Brain microvascular endothelial cell (primary cell): ENCODE measurements around the gene TIAM2.

Experiments used
- DNase-seq: peaks from one replicate; pipeline ENCODE4 v3.0.0-alpha.2; 2020
- H3K27ac ChIP-seq: fragments of 250-450 bp; sonication (Bioruptor Pico); 2 replicates; pipeline ENCODE4 v1.5.1; 2020; ENCODE audit warnings: mild to moderate bottlenecking, moderate library complexity
- H3K27me3 ChIP-seq: fragments of 250-450 bp; sonication (Bioruptor Pico); replicated peaks from 2 replicates; pipeline ENCODE4 v1.5.1; 2020; ENCODE audit warnings: mild to moderate bottlenecking
- H3K36me3 ChIP-seq: fragments of 250-450 bp; sonication (Bioruptor Pico); replicated peaks from 2 replicates; pipeline ENCODE4 v1.5.1; 2020; ENCODE audit warnings: mild to moderate bottlenecking
- H3K4me3 ChIP-seq: 2 replicates; pipeline ENCODE4 v1.5.1; 2011; ENCODE audit warnings: low read depth, mild to moderate bottlenecking, control low read depth, low read length, moderate library complexity
- CTCF ChIP-seq: IDR thresholded peaks from 2 replicates; pipeline ENCODE4 v1.5.1; 2011; ENCODE audit warnings: low read depth, mild to moderate bottlenecking, moderate library complexity, low read length, control low read depth, inconsistent platforms; ENCODE audit errors: missing control alignments
- in situ Hi-C: cut with HindIII; loops from 2 replicates; pipeline ENCODE4 v1.10.0; 2017; ENCODE audit warnings: low sequenced_read_pairs, low pct_ligation_motif_present

The TIAM2 gene

GRCh38 chr6:154993710-154994109 is 1.4 kb upstream of the TIAM2 start:
- Histone ChIP-seq H3K27me3 (no peaks in the 10 kb centered on the region), H3K27ac (no peak overlapping the region), H3K4me3 (no peak overlapping the region), H3K36me3 (no peaks in the 10 kb centered on the region)
- in situ Hi-C loops: no loop called here
- no peak for DNase-seq
- no peak for TF ChIP-seq CTCF

GRCh38 chr6:154994836-154995253 is 270 bp upstream of the TIAM2 start:
- H3K4me3 ChIP-seq: peak overlapping the region; percentile 75
- no peak for DNase-seq

GRCh38 chr6:154996016-154996590 is 988 bp downstream of the TIAM2 start:
- Histone ChIP-seq H3K4me3 (peak overlapping the region; percentile 75), H3K27ac (no peak overlapping the region), H3K36me3 (no peaks in the 10 kb centered on the region), H3K27me3 (no peaks in the 10 kb centered on the region)
- no peak for TF ChIP-seq CTCF
- in situ Hi-C loops: no loop called here
- DNase-seq: no peak

More at GRCh38 chr6:154994836-154995253, 270 bp upstream of the TIAM2 start:
- TF ChIP-seq CTCF: no peak
- in situ Hi-C loops: no loop called here
- Histone ChIP-seq H3K36me3 (no peaks in the 10 kb centered on the region), H3K27ac (no peak overlapping the region), H3K27me3 (no peaks in the 10 kb centered on the region)

GRCh38 chr6:154996841-154997311 is 1.8 kb downstream of the TIAM2 start:
- Histone ChIP-seq H3K36me3 (no peaks in the 10 kb centered on the region), H3K4me3 (no peak overlapping the region), H3K27ac (no peak overlapping the region), H3K27me3 (no peaks in the 10 kb centered on the region)
- no peak for TF ChIP-seq CTCF
- DNase-seq: no peak
- in situ Hi-C loops: no loop called here

- H3K27me3 ChIP-seq: no peaks in the 10 kb centered on the region
- no peak for TF ChIP-seq CTCF
Observed at GRCh38 chr6:154998855-154999254, 3.7 kb downstream of the TIAM2 start.

GRCh38 chr6:155001482-155001881 is 6.4 kb downstream of the TIAM2 start:
- Histone ChIP-seq H3K27ac (no peak overlapping the region), H3K27me3 (no peaks in the 10 kb centered on the region), H3K4me3 (no peak overlapping the region), H3K36me3 (no peaks in the 10 kb centered on the region)
- in situ Hi-C loops: no loop called here
- peak; percentile 36 for DNase-seq
- no peak for TF ChIP-seq CTCF

More at GRCh38 chr6:154998855-154999254, 3.7 kb downstream of the TIAM2 start:
- H3K4me3 ChIP-seq: no peak overlapping the region
- in situ Hi-C loops: no loop called here
- no peak overlapping the region for H3K27ac ChIP-seq
- DNase-seq: no peak
- no peaks in the 10 kb centered on the region for H3K36me3 ChIP-seq
